HG03439 (cell line): ENCODE results near the gene PRIM1.
"Not testable (repeated sequence)": the region's sequence is repeated elsewhere in the genome, so short reads cannot be mapped to it uniquely, and the experiment has no call there.

Experiments used
- ATAC-seq: cut with Tn5 transposase; IDR thresholded peaks from one replicate; pipeline ENCODE4 v1.9.1; 2021; ENCODE audit warnings: mild to moderate bottlenecking, moderate library complexity; ENCODE audit not compliant: unreplicated experiment

PRIM1 gene

GRCh38 chr12:56718636-56719035 lies 33.5 kb downstream of the PRIM1 start:
- no peak for ATAC-seq

GRCh38 chr12:56718149-56718548 lies 34.0 kb downstream of the PRIM1 start:
- no peak for ATAC-seq

- ATAC-seq = no peak
Observed at GRCh38 chr12:56716933-56717880, 34.9 kb downstream of the PRIM1 start.

- no peak for ATAC-seq
Observed at GRCh38 chr12:56716458-56716857, 35.7 kb downstream of the PRIM1 start.

- no peak for ATAC-seq
Observed at GRCh38 chr12:56715798-56716197, 36.3 kb downstream of the PRIM1 start.

GRCh38 chr12:56714431-56714929 lies 37.6 kb downstream of the PRIM1 start:
- no peak for ATAC-seq

GRCh38 chr12:56713345-56713744 lies 38.8 kb downstream of the PRIM1 start:
- no peak for ATAC-seq

- ATAC-seq = no peak
Observed at GRCh38 chr12:56709759-56710376, 42.3 kb downstream of the PRIM1 start.

GRCh38 chr12:56704522-56704921 lies 47.6 kb downstream of the PRIM1 start:
- not testable (repeated sequence) for ATAC-seq

GRCh38 chr12:56699020-56699661 lies 53.0 kb downstream of the PRIM1 start:
- ATAC-seq = no peak

GRCh38 chr12:56695327-56696101 lies 56.6 kb downstream of the PRIM1 start:
- no peak for ATAC-seq

GRCh38 chr12:56694161-56694560 lies 58.0 kb downstream of the PRIM1 start:
- ATAC-seq = no peak

GRCh38 chr12:56688846-56689109 lies 63.3 kb downstream of the PRIM1 start:
- no peak for ATAC-seq

- ATAC-seq = peak; percentile 61
Observed at GRCh38 chr12:56688129-56688845, 63.8 kb downstream of the PRIM1 start, which contains the start of gene PTGES3. TSS of gene PTGES3 (minus strand) at chr12:56688284. CDS start at chr12:56687999, 285 bp downstream.

- no peak for ATAC-seq
Observed at GRCh38 chr12:56687223-56688128, 64.6 kb downstream of the PRIM1 start.

- no peak for ATAC-seq
Observed at GRCh38 chr12:56684745-56685359, 67.3 kb downstream of the PRIM1 start.

- ATAC-seq = no peak
Observed at GRCh38 chr12:56682323-56682722, 69.8 kb downstream of the PRIM1 start.
